Non-pigmented ciliary epithelial cell (primary cell): Measurements from ENCODE around the gene SPSB1.

ENCODE experiments used
- DNase-seq: peaks from one replicate; pipeline ENCODE4 v3.0.0-alpha.2; 2010; ENCODE audit warnings: low read depth

The SPSB1 gene

GRCh38 chr1:9344426-9345200 lies 51.9 kb downstream of the SPSB1 start:
- no peak for DNase-seq

GRCh38 chr1:9345471-9345870 lies 52.8 kb downstream of the SPSB1 start:
- no peak for DNase-seq

- no peak for DNase-seq
Observed at GRCh38 chr1:9345922-9346321, 53.2 kb downstream of the SPSB1 start.

GRCh38 chr1:9346566-9346965 lies 53.9 kb downstream of the SPSB1 start:
- no peak for DNase-seq

GRCh38 chr1:9347095-9347850 lies 54.6 kb downstream of the SPSB1 start:
- no peak for DNase-seq

GRCh38 chr1:9349331-9349851 lies 56.7 kb downstream of the SPSB1 start:
- DNase-seq = no peak

GRCh38 chr1:9350013-9350908 lies 57.6 kb downstream of the SPSB1 start:
- DNase-seq = no peak

GRCh38 chr1:9350960-9351359 lies 58.3 kb downstream of the SPSB1 start:
- DNase-seq = no peak

- no peak for DNase-seq
Observed at GRCh38 chr1:9351654-9352271, 59.1 kb downstream of the SPSB1 start.

- DNase-seq = no peak
Observed at GRCh38 chr1:9352377-9353134, 59.9 kb downstream of the SPSB1 start.

- no peak for DNase-seq
Observed at GRCh38 chr1:9355503-9355902, 62.8 kb downstream of the SPSB1 start.

- DNase-seq = no peak
Observed at GRCh38 chr1:9356021-9356420, 63.3 kb downstream of the SPSB1 start.

- DNase-seq = no peak
Observed at GRCh38 chr1:9356829-9357466, 64.3 kb downstream of the SPSB1 start.

- DNase-seq = no peak
Observed at GRCh38 chr1:9357958-9358357, 65.3 kb downstream of the SPSB1 start.

- no peak for DNase-seq
Observed at GRCh38 chr1:9360371-9361064, 67.8 kb downstream of the SPSB1 start.

GRCh38 chr1:9361630-9362260 lies 69.1 kb downstream of the SPSB1 start:
- no peak for DNase-seq

- no peak for DNase-seq
Observed at GRCh38 chr1:9362488-9362887, 69.8 kb downstream of the SPSB1 start.

- DNase-seq = no peak
Observed at GRCh38 chr1:9363061-9363471, 70.4 kb downstream of the SPSB1 start.

GRCh38 chr1:9366298-9366697 lies 73.6 kb downstream of the SPSB1 start:
- no peak for DNase-seq
